ENCODE measurements around the gene CHD9NB. TPM values are rescaled to one million over a fixed set of nuclear protein-coding genes. Genes with fewer than 3 reads are reported as not detected.

Gene CHD9NB
- total RNA-seq, 2 experiments from 2014 or later, result 0.23 to 0.26 TPM

DNA sequence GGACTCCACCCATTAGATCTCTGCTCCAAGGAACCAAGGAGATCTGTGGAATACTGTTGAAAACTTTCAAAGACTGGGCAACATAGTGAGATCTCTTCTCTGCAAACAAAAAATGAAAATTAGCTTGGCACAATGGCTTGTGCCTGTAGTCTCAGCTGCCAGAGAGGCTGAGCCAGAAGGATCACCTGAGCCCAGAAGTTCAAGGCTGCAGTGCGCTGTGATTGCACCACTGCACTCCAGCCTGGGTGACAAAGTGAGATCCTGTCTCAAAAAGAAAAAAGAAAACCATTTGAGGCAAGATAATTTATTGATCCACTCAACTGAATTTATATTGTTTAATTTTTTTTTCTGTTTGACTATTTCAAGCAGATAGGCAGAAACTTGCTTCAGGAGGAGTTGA lies 54.8 kb downstream of the CHD9NB start:
- ATAC-seq (no peak), DNase-seq (no peak)
- ChIA-PET POLR2A (no interaction called here), CTCF (no interaction called here)
- Mint-ChIP-seq H3K36me3 (ENCODE audit: low read depth) (no peaks in the 10 kb centered on the region), H3K9me3 (ENCODE audit: insufficient read depth) (no peaks in the 10 kb centered on the region), H3K27ac (no peak overlapping the region), H3K4me3 (no peak overlapping the region), H3K27me3 (ENCODE audit: low read depth) (no peaks in the 10 kb centered on the region), H3K4me1 (ENCODE audit: low read depth) (no peaks in the 10 kb centered on the region)

DNA sequence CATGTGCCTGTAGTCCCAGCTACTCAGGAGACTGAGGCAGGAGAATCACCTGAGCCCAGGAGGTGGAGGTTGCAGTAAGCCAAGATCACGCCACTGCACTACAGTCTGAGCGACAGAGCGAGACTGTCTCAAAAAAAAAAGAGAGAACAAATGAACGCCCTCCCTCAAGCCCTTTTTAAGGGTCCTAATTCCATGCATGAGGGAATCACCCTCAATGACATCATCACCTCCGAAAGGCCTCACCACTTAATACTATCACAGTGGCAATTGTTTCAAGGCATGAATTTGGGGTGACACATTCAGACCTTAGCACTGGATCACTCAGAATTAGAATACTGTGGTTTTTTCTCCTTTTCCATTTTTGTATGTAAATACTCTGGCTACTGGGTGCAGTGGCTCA lies 57.8 kb downstream of the CHD9NB start:
- POLR2A ChIA-PET, result no interaction called here
- no peaks in the 10 kb centered on the region for H3K9me3 Mint-ChIP-seq (ENCODE audit: insufficient read depth)
- H3K27me3 Mint-ChIP-seq (ENCODE audit: low read depth), result no peaks in the 10 kb centered on the region
- H3K36me3 Mint-ChIP-seq (ENCODE audit: low read depth), result no peaks in the 10 kb centered on the region
- CTCF ChIA-PET, result no interaction called here
- ATAC-seq, result no peak
- H3K4me3 Mint-ChIP-seq, result no peak overlapping the region
- no peak overlapping the region for H3K27ac Mint-ChIP-seq
- H3K4me1 Mint-ChIP-seq (ENCODE audit: low read depth), result no peaks in the 10 kb centered on the region
- no peak for DNase-seq

DNA sequence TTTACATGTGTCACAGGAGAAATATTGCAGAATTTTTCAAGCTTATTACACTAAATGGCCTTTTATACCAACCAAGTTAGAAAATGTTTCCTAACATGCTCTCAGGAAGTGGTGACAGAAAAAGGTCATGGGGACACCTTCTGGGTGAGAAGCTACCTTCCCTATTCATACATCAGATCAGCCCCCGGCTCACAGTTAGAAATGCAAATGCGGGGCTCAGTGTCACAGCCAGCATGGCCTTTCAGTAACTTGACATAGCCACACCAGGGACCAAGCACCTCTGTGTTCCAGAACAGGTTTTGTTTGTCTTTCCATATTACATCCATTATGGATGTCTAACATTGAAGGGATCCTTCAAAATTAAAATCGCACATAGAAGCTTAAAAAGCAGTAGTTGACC lies 59.5 kb downstream of the CHD9NB start:
- ChIA-PET CTCF (no interaction called here), POLR2A (no interaction called here)
- H3K27me3 Mint-ChIP-seq (ENCODE audit: low read depth), result no peaks in the 10 kb centered on the region
- DNase-seq (no peak), ATAC-seq (no peak)
- H3K36me3 Mint-ChIP-seq (ENCODE audit: low read depth), result no peaks in the 10 kb centered on the region
- no peak overlapping the region for H3K4me3 Mint-ChIP-seq
- no peaks in the 10 kb centered on the region for H3K9me3 Mint-ChIP-seq (ENCODE audit: insufficient read depth)
- H3K27ac Mint-ChIP-seq, result no peak overlapping the region
- H3K4me1 Mint-ChIP-seq (ENCODE audit: low read depth), result no peaks in the 10 kb centered on the region

DNA sequence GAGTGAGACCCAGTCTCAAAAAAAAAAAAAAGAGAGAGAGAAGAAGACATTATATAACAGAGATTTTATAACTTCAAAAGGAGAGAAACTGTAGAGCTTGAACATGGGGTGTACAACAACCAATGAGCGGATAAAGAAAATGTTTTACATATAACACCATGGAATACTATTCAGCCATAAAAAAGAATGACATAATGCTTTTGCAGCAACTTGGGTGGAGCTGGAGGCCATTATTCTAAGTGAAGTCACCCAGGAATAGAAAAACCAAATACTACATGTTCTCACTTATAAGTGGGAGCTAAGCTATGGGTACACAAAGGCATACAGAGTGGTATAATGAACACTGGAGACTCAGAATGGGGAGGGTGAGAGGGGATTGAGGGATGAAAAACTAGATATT lies 61.1 kb downstream of the CHD9NB start:
- CTCF ChIA-PET, result no interaction called here
- no peaks in the 10 kb centered on the region for H3K36me3 Mint-ChIP-seq (ENCODE audit: low read depth)
- H3K4me1 Mint-ChIP-seq (ENCODE audit: low read depth), result no peaks in the 10 kb centered on the region
- no peaks in the 10 kb centered on the region for H3K27me3 Mint-ChIP-seq (ENCODE audit: low read depth)
- H3K9me3 Mint-ChIP-seq (ENCODE audit: insufficient read depth), result no peaks in the 10 kb centered on the region
- H3K4me3 Mint-ChIP-seq, result no peak overlapping the region
- H3K27ac Mint-ChIP-seq, result no peak overlapping the region
- no peak for ATAC-seq
- DNase-seq, result no peak
- POLR2A ChIA-PET, result interaction anchor here (0.6 kb wide), 1 partner anchor 27 kb away, joined by 3 read pairs; no protein-coding TSS in a partner anchor

Other genes starting within 250 kb of the CHD9NB start
- 10 to 100 TPM; 23.5 to 32.1 TPM for gene CHD9, start 2.1 kb upstream of the CHD9NB start, total RNA-seq